H1 (cell line): Measurements from ENCODE around the gene LTBR. TPM values are rescaled to one million over a fixed set of nuclear protein-coding genes. Genes with fewer than 3 reads are reported as not detected.

Experiments used
- CTCF ChIA-PET: fragments of 300-600 bp; sonication (Branson Sonifier 250); formaldehyde crosslinking; loops from one replicate; lab custom pipeline; 2021; ENCODE audit not compliant: partially characterized antibody; lab: Charles Lee
- POLR2A ChIA-PET: fragments of 300-600 bp; sonication (Branson Sonifier 250); formaldehyde crosslinking; loops from one replicate; lab custom pipeline; 2021; ENCODE audit warnings: inconsistent platforms; ENCODE audit not compliant: partially characterized antibody; lab: Charles Lee
- DNase-seq, 2 experiments: peaks; one replicate each; pipeline versions ENCODE4 v3.0.0 to v3.0.0-alpha.2; 2010 to 2022; ENCODE audit warnings: low spot score in 2 of 2, low read depth in 1 of 2, mixed read lengths in 1 of 2
- FAIRE-seq: peaks from 2 replicates; lab custom pipeline; 2011; peaks lifted over from hg19 to GRCh38; lab: Jason Lieb, UNC
- H2AFZ ChIP-seq: 2 replicates; pipeline ENCODE4 v1.8.1; 2012; ENCODE audit warnings: low read length, inconsistent platforms
- H2AK5ac ChIP-seq: 2 replicates; pipeline ENCODE4 v1.6.1; 2013; ENCODE audit warnings: low read depth, low read length
- H2BK120ac ChIP-seq: replicated peaks from 2 replicates; pipeline ENCODE3; 2013; ENCODE audit warnings: low read depth, low read length, inconsistent platforms
- H2BK12ac ChIP-seq: 2 replicates; pipeline ENCODE4 v1.6.1; 2013; ENCODE audit warnings: low read depth, low read length
- H2BK15ac ChIP-seq: 2 replicates; pipeline ENCODE4 v1.6.1; 2013; ENCODE audit warnings: low read length
- H2BK20ac ChIP-seq: 2 replicates; pipeline ENCODE4 v1.6.1; 2013; ENCODE audit warnings: low read length
- H2BK5ac ChIP-seq: 2 replicates; pipeline ENCODE4 v1.6.1; 2013; ENCODE audit warnings: low read depth, low read length
- H3K14ac ChIP-seq: 2 replicates; pipeline ENCODE4 v1.6.1; 2013; ENCODE audit warnings: inconsistent platforms; ENCODE audit not compliant: insufficient read length
- H3K18ac ChIP-seq: 2 replicates; pipeline ENCODE4 v1.6.1; 2013; ENCODE audit warnings: low read length; ENCODE audit errors: extremely low read depth
- H3K23ac ChIP-seq: 2 replicates; pipeline ENCODE4 v1.6.1; 2013; ENCODE audit warnings: inconsistent platforms; ENCODE audit not compliant: insufficient read length
- H3K23me2 ChIP-seq: 2 replicates; pipeline ENCODE4 v1.6.1; 2013; ENCODE audit warnings: low read depth, low read length
- H3K27ac ChIP-seq: 2 replicates; pipeline ENCODE4 v1.6.1; 2011; ENCODE audit warnings: low read depth, low read length, inconsistent platforms
- H3K27me3 ChIP-seq, 4 experiments: replicated peaks in 1 of 4; 1 replicate in 1 of 4; 2 replicates in 3 of 4; pipeline versions ENCODE4 v1.6.1 to v1.8.1; 2011 to 2013; ENCODE audit warnings: low read length in 3 of 4, mild to moderate bottlenecking in 3 of 4, inconsistent platforms in 2 of 4, mixed read lengths in 2 of 4, moderate library complexity in 1 of 4; ENCODE audit not compliant: control insufficient read depth in 3 of 4, insufficient read depth in 3 of 4; ENCODE audit errors: extremely low read depth in 1 of 4
- H3K36me3 ChIP-seq, 4 experiments: 2 replicates each; pipeline versions ENCODE4 v1.6.1 to v1.8.1; 2011 to 2013; ENCODE audit warnings: mild to moderate bottlenecking in 4 of 4, low read length in 3 of 4, moderate library complexity in 2 of 4, control low read depth in 1 of 4, inconsistent platforms in 1 of 4; ENCODE audit not compliant: insufficient read depth in 4 of 4, control insufficient read depth in 2 of 4
- H3K4ac ChIP-seq: replicated peaks from 2 replicates; pipeline ENCODE3; 2013; ENCODE audit warnings: low read length, low read depth, mixed read lengths, inconsistent platforms; ENCODE audit not compliant: insufficient read length
- H3K4me1 ChIP-seq, 4 experiments: replicated peaks in 1 of 4; 1 replicate in 1 of 4; 2 replicates in 3 of 4; pipeline versions ENCODE4 v1.6.1 to v1.8.1; 2011 to 2013; ENCODE audit warnings: low read length in 3 of 4, inconsistent platforms in 2 of 4, mixed read lengths in 1 of 4; ENCODE audit not compliant: insufficient read depth in 4 of 4, control insufficient read depth in 3 of 4
- H3K4me2 ChIP-seq, 2 experiments: 2 replicates each; pipeline versions ENCODE4 v1.6.1 to v1.8.1; 2011 to 2013; ENCODE audit warnings: low read depth in 2 of 2, low read length in 2 of 2, control low read depth in 1 of 2, inconsistent platforms in 1 of 2, mild to moderate bottlenecking in 1 of 2; ENCODE audit not compliant: insufficient read depth in 1 of 2
- H3K4me3 ChIP-seq, 4 experiments: fragments of 200-600, 300-600 bp in 1 of 4; sonication (generic), shearing (Covaris generic), sonication (Bioruptor Twin) in 1 of 4; 2 replicates each; pipeline versions ENCODE4 v1.5.1 to v1.8.1; 2011 to 2016; ENCODE audit warnings: low read length in 4 of 4, low read depth in 3 of 4, control low read depth in 2 of 4, inconsistent platforms in 2 of 4, mild to moderate bottlenecking in 2 of 4, mixed read lengths in 1 of 4, moderate library complexity in 1 of 4; ENCODE audit not compliant: insufficient read depth in 2 of 4; ENCODE audit errors: extremely low read depth in 1 of 4
- H3K56ac ChIP-seq: replicated peaks from 2 replicates; pipeline ENCODE3; 2013; ENCODE audit warnings: low read depth, mild to moderate bottlenecking, mixed read lengths, low read length, inconsistent platforms; ENCODE audit not compliant: insufficient read length
- H3K79me1 ChIP-seq: 2 replicates; pipeline ENCODE4 v1.6.1; 2013; ENCODE audit warnings: low read depth, low read length, control low read depth
- H3K79me2 ChIP-seq, 2 experiments: 2 replicates each; pipeline versions ENCODE4 v1.6.1 to v1.8.1; 2012 to 2013; ENCODE audit warnings: low read length in 2 of 2, mild to moderate bottlenecking in 2 of 2, inconsistent platforms in 1 of 2; ENCODE audit not compliant: insufficient read depth in 2 of 2, control insufficient read depth in 1 of 2
- H3K9ac ChIP-seq, 4 experiments: replicated peaks in 1 of 4; 1 replicate in 1 of 4; 2 replicates in 3 of 4; pipeline versions ENCODE4 v1.6.1 to v1.8.1; 2011 to 2013; ENCODE audit warnings: low read depth in 3 of 4, low read length in 3 of 4, control low read depth in 2 of 4, mild to moderate bottlenecking in 2 of 4, moderate library complexity in 2 of 4, inconsistent platforms in 1 of 4; ENCODE audit errors: extremely low read depth in 1 of 4
- H3K9me3 ChIP-seq, 2 experiments: 2 replicates each; pipeline versions ENCODE4 v1.6.1 to v1.8.1; 2012 to 2013; ENCODE audit warnings: mild to moderate bottlenecking in 2 of 2, moderate library complexity in 2 of 2, control low read depth in 1 of 2, inconsistent platforms in 1 of 2, low read depth in 1 of 2, low read length in 1 of 2, mixed read lengths in 1 of 2; ENCODE audit not compliant: insufficient read depth in 2 of 2
- H4K20me1 ChIP-seq, 2 experiments: replicated peaks in 1 of 2; 2 replicates each; pipeline versions ENCODE3 to v1.8.1; 2011 to 2013; ENCODE audit warnings: inconsistent platforms in 2 of 2, low read length in 2 of 2, mild to moderate bottlenecking in 1 of 2; ENCODE audit not compliant: insufficient read depth in 2 of 2, control insufficient read depth in 1 of 2
- H4K5ac ChIP-seq: 2 replicates; pipeline ENCODE4 v1.6.1; 2013; ENCODE audit warnings: low read length, low read depth, mixed read lengths, inconsistent platforms; ENCODE audit not compliant: insufficient read length
- H4K8ac ChIP-seq: 2 replicates; pipeline ENCODE4 v1.8.0; 2013; ENCODE audit warnings: mild to moderate bottlenecking, moderate library complexity, low read length, inconsistent platforms; ENCODE audit not compliant: insufficient read depth; ENCODE audit errors: extremely low read depth
- H4K91ac ChIP-seq: replicated peaks from 2 replicates; pipeline ENCODE3; 2013; ENCODE audit warnings: low read length, mixed read lengths, inconsistent platforms; ENCODE audit not compliant: insufficient read length
- CTCF ChIP-seq, 3 experiments: IDR thresholded peaks; 1 replicate in 2 of 3; 2 replicates in 1 of 3; pipeline versions ENCODE4 v1.5.1 to v1.6.1; 2011; ENCODE audit warnings: low read length in 3 of 3, mild to moderate bottlenecking in 3 of 3, inconsistent platforms in 2 of 3, low read depth in 1 of 3, moderate library complexity in 1 of 3; ENCODE audit not compliant: insufficient read depth in 1 of 3; ENCODE audit errors: control extremely low read depth in 1 of 3
- KDM1A ChIP-seq: fragments of 200-600, 300-600 bp; sonication (generic); IDR thresholded peaks from 2 replicates; pipeline ENCODE4 v1.7.1; 2016; ENCODE audit warnings: mild to moderate bottlenecking, low read length, borderline replicate concordance
- KDM4A ChIP-seq: IDR thresholded peaks from one replicate; pipeline ENCODE4 v1.7.1; 2012; ENCODE audit warnings: low read depth, mild to moderate bottlenecking, moderate library complexity, low read length, inconsistent platforms; ENCODE audit not compliant: severe bottlenecking
- NRF1 ChIP-seq: IDR thresholded peaks from 2 replicates; pipeline ENCODE4 v1.6.1; 2011; ENCODE audit warnings: mild to moderate bottlenecking, low read depth, low read length, improper control_type of control experiment
- PHF8 ChIP-seq: fragments of 200-600 bp; sonication (generic); conservative IDR thresholded peaks from 2 replicates; pipeline ENCODE4 v1.7.1; 2012; ENCODE audit warnings: low read depth, mild to moderate bottlenecking, inconsistent platforms, low read length, moderate library complexity
- POLR2A ChIP-seq, 2 experiments: IDR thresholded peaks; 1 replicate in 1 of 2; 2 replicates in 1 of 2; pipeline ENCODE4 v1.6.1; 2011; ENCODE audit warnings: low read depth in 2 of 2, low read length in 2 of 2, mild to moderate bottlenecking in 2 of 2; ENCODE audit errors: control extremely low read depth in 1 of 2
- SIN3A ChIP-seq, 2 experiments: IDR thresholded peaks in 1 of 2; conservative IDR thresholded peaks in 1 of 2; 2 replicates each; pipeline ENCODE4 v1.6.1; 2011 to 2012; ENCODE audit warnings: low read length in 2 of 2, improper control_type of control experiment in 1 of 2, low read depth in 1 of 2, mild to moderate bottlenecking in 1 of 2
- WGBS, 2 experiments: shearing (Covaris generic) in 1 of 2; methylation state at CpG; one replicate each; pipeline versions ENCODE4 v1.1.6 to v1.1.7; 2013 to 2015; ENCODE audit warnings: low lambda C conversion rate in 2 of 2, mixed read lengths in 2 of 2, inconsistent platforms in 1 of 2, low coverage in 1 of 2, missing lambda C conversion rate in 1 of 2; ENCODE audit not compliant: insufficient replicate concordance in 2 of 2, insufficient coverage in 1 of 2, insufficient read length in 1 of 2; ENCODE audit errors: extremely low coverage in 1 of 2, missing lambda C conversion rate in 1 of 2; 5-methylcytosine and 5-hydroxymethylcytosine counted together
- polyA plus RNA-seq, 7 experiments: library from polyadenylated mRNA; depleted of rRNA in 3 of 7; stranded (reverse) in 5 of 7; unstranded in 2 of 7; fragments of >200 nt in 5 of 7; fragments of 200-250 nt in 2 of 7; gene quantifications; 1 replicate in 5 of 7; 2 replicates in 1 of 7; 4 replicates in 1 of 7; pipeline versions ENCODE4 v1.2.1 to v1.2.3, GENCODE V29; 2011 to 2013; ENCODE audit warnings: missing spikeins in 2 of 7, mixed read lengths in 2 of 7
- total RNA-seq: library from RNA; stranded (reverse); fragmentation: NEBNext Ultra II Directional; extraction: Animal tissue kit (Norgen Biotek cat#: 25700); gene quantifications from 2 replicates; pipeline ENCODE4 v1.2.1, GENCODE V29; 2021

The LTBR gene
- total and polyA plus RNA-seq, 2 of the 8 experiments (the other 6 are each of a cell fraction or from before 2014, with no cell fraction given) = 5.1 to 6.3 TPM

- H3K9me3 ChIP-seq = no peaks in the 10 kb centered on the region
- no peak overlapping the region for H3K4ac ChIP-seq
- no peak overlapping the region for H3K56ac ChIP-seq
- no peaks in the 10 kb centered on the region for H4K20me1 ChIP-seq
- no peaks in the 10 kb centered on the region for H3K27me3 ChIP-seq
- DNase-seq (no peak), FAIRE-seq (no peak)
- H2BK120ac ChIP-seq = no peak overlapping the region
- H3K4me1 ChIP-seq = peaks cover under 1 to 9% (median 7%) of the 10 kb centered on the region in 4 experiments; a peak in 4 of 7 replicates
- H3K36me3 ChIP-seq = peaks cover 6 to 33% (median 16%) of the 10 kb centered on the region in 4 experiments; a peak in 7 of 8 replicates
- WGBS, 2 experiments = 99% methylated on average over 14 of the region's 19 CpGs; no CpG with 5 or more reads in 1 of the 2 experiments
- TF ChIP-seq CTCF (IDR thresholded peaks at IDR 0.05; ENCODE audit: control extremely low read depth in 1 of 3, insufficient read depth in 1 of 3, low read depth in 1 of 3, low read length in 3 of 3) (no peak), POLR2A (IDR thresholded peaks at IDR 0.05; ENCODE audit: control extremely low read depth in 1 of 2, low read depth in 2 of 2, low read length in 2 of 2) (no peak), PHF8 (no peak), KDM1A (no peak), KDM4A (no peak), NRF1 (no peak), SIN3A (conservative IDR thresholded peaks at IDR 0.05 in 1 of 2, IDR thresholded peaks at IDR 0.05 in 1 of 2; ENCODE audit: low read depth in 1 of 2, low read length in 2 of 2) (no peak)
- H3K27ac ChIP-seq = no peak overlapping the region
- no peaks in the 10 kb centered on the region for H3K23me2 ChIP-seq
- H4K8ac ChIP-seq = no peak overlapping the region
- H2BK20ac ChIP-seq = no peak overlapping the region
- no peak overlapping the region for H3K23ac ChIP-seq
- no peak overlapping the region for H4K91ac ChIP-seq
- no peak overlapping the region for H4K5ac ChIP-seq
- ChIA-PET CTCF (interaction anchor here (0.5 to 8.9 kb wide), 5 partner anchors 8 to 171 kb away, joined by 3 to 74 read pairs (median 3); partner anchors contain the start of gene SCNN1A), POLR2A (interaction anchor here (0.6 to 17.1 kb wide), 11 partner anchors 9 to 190 kb away, joined by 3 to 286 read pairs (median 6); partner anchors contain the start of genes SCNN1A, TAPBPL and VAMP1)
- H2AK5ac ChIP-seq = no peak overlapping the region
- H3K9ac ChIP-seq = no peak overlapping the region
- no peak overlapping the region for H3K4me3 ChIP-seq
- H3K18ac ChIP-seq = no peak overlapping the region
- no peak overlapping the region for H2AFZ ChIP-seq
- no peak overlapping the region for H3K14ac ChIP-seq
- no peak overlapping the region for H2BK5ac ChIP-seq
- H3K79me1 ChIP-seq = no peaks in the 10 kb centered on the region
- H2BK12ac ChIP-seq = no peak overlapping the region
- no peaks in the 10 kb centered on the region for H3K79me2 ChIP-seq
- H3K4me2 ChIP-seq = no peak overlapping the region
- H2BK15ac ChIP-seq = no peak overlapping the region
These were observed 36.3 kb upstream of the LTBR start for GRCh38 chr12:6347367-6348338.
